ENCODE results near the gene MACROD2. TPM values are rescaled to one million over a fixed set of nuclear protein-coding genes. Genes with fewer than 3 reads are reported as not detected.

MACROD2 gene
- total RNA-seq, 1 experiment from 2014 or later: 1.6 TPM

- H3K56ac ChIP-seq (ENCODE audit: insufficient read length, low read depth, low read length): no peak overlapping the region
- no peaks in the 10 kb centered on the region for H3K27me3 ChIP-seq (ENCODE audit: insufficient read depth, low read length)
- no peaks in the 10 kb centered on the region for H3K79me1 ChIP-seq (ENCODE audit: insufficient read depth, low read depth, low read length, poor library complexity, severe bottlenecking)
- H3K9me3 Mint-ChIP-seq: no peaks in the 10 kb centered on the region
- H2BK120ac ChIP-seq (ENCODE audit: low read depth, low read length, poor library complexity, severe bottlenecking): no peak overlapping the region
- no peak overlapping the region for H3K9ac ChIP-seq (ENCODE audit: extremely low read depth, insufficient read length, low read length)
- no peak overlapping the region for H3K27ac Mint-ChIP-seq
- no peak overlapping the region for H4K5ac ChIP-seq (ENCODE audit: insufficient read length, low read depth, low read length)
- H2BK20ac ChIP-seq (ENCODE audit: low read depth, low read length, poor library complexity, severe bottlenecking): no peak overlapping the region
- no peak overlapping the region for H3K27ac ChIP-seq (ENCODE audit: insufficient read length, low read depth, low read length)
- H3K79me2 ChIP-seq (ENCODE audit: insufficient read depth, low read length): no peaks in the 10 kb centered on the region
- H3K23ac ChIP-seq (ENCODE audit: insufficient read length, low read depth, low read length): no peak overlapping the region
- no peak overlapping the region for H2AK5ac ChIP-seq (ENCODE audit: insufficient read length, low read length)
- H4K8ac ChIP-seq (replicated peaks; ENCODE audit: insufficient read length, low read depth, low read length): no peak overlapping the region
- no peaks in the 10 kb centered on the region for H3K4me1 ChIP-seq (ENCODE audit: insufficient read depth, low read length)
- H3K4me2 ChIP-seq (ENCODE audit: insufficient read depth, insufficient read length, low read length): no peak overlapping the region
- H2BK5ac ChIP-seq (ENCODE audit: insufficient read length, low read length): no peak overlapping the region
- no peak overlapping the region for H3T11ph ChIP-seq (ENCODE audit: low read length)
- no peak overlapping the region for H2BK15ac ChIP-seq (ENCODE audit: low read depth, low read length)
- no peak overlapping the region for H3K4me3 Mint-ChIP-seq
- WGBS (ENCODE audit: extremely low coverage, insufficient read length, low lambda C conversion rate): no CpG with 5 or more reads among the region's 3 CpGs
- no peak overlapping the region for H3K4ac ChIP-seq (ENCODE audit: low read depth, low read length)
- no peaks in the 10 kb centered on the region for H3K23me2 ChIP-seq (ENCODE audit: insufficient read length, low read depth, low read length, poor library complexity, severe bottlenecking)
- no peak overlapping the region for H3K14ac ChIP-seq (ENCODE audit: insufficient read depth, low read length)
- no peak overlapping the region for H4K91ac ChIP-seq (ENCODE audit: insufficient read length, low read depth, low read length)
- H2BK12ac ChIP-seq (ENCODE audit: insufficient read length, low read depth, low read length): no peak overlapping the region
- no peak overlapping the region for H3K18ac ChIP-seq (ENCODE audit: insufficient read length, low read depth, low read length)
- DNase-seq: no peak
- H3K4me1 Mint-ChIP-seq: peaks cover 8 to 11% of the 10 kb centered on the region in 2 experiments; a peak in 3 of 4 replicates
- no peak for TF ChIP-seq CTCF (conservative IDR thresholded peaks at IDR 0.05)
- no peaks in the 10 kb centered on the region for H3K36me3 Mint-ChIP-seq (ENCODE audit: insufficient read depth in 1 of 3, low read depth in 3 of 3)
- H3K9me3 ChIP-seq (ENCODE audit: control insufficient read depth, low read depth, low read length): no peaks in the 10 kb centered on the region
- H3K27me3 Mint-ChIP-seq (ENCODE audit: low read depth): no peaks in the 10 kb centered on the region; the same call in 1 of the 2 replicates
- H4K20me1 ChIP-seq (ENCODE audit: control insufficient read depth, insufficient read depth, insufficient read length): no peaks in the 10 kb centered on the region
- H2AFZ ChIP-seq (ENCODE audit: low read length): no peak overlapping the region
Measured at GRCh38 chr20:14729390-14729789, 734.1 kb downstream of the MACROD2 start.

All from H9 (cell line).